Measurements from ENCODE around the gene AVPR1B. TPM values are rescaled to one million over a fixed set of nuclear protein-coding genes. Genes with fewer than 3 reads are reported as not detected.

AVPR1B gene, protein sequence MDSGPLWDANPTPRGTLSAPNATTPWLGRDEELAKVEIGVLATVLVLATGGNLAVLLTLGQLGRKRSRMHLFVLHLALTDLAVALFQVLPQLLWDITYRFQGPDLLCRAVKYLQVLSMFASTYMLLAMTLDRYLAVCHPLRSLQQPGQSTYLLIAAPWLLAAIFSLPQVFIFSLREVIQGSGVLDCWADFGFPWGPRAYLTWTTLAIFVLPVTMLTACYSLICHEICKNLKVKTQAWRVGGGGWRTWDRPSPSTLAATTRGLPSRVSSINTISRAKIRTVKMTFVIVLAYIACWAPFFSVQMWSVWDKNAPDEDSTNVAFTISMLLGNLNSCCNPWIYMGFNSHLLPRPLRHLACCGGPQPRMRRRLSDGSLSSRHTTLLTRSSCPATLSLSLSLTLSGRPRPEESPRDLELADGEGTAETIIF
- polyA plus RNA-seq (2011; rRNA removed) (not detected in 2 replicates), polyA minus RNA-seq (2011; rRNA and poly(A)+ RNA removed) (not detected in 2 replicates)

- H3K9me3 ChIP-seq (ENCODE audit: control insufficient read depth, insufficient read depth, low read length), result peaks cover 2% of the 10 kb centered on the region; the same call in 1 of the 2 replicates
- CTCF ChIA-PET, result no interaction called here
- H3K27me3 ChIP-seq (ENCODE audit: control insufficient read depth, insufficient read depth, low read length), result peaks cover 48% of the 10 kb centered on the region
- H3K4me3 ChIP-seq (ENCODE audit: low read depth, low read length), result peak within 1 kb of the TSS; percentile 32
- POLR2A ChIA-PET, result no interaction called here
- no peak within 1 kb of the TSS for H3K27ac ChIP-seq (ENCODE audit: low read depth, low read length)
- DNase-seq (ENCODE audit: low read depth, low spot score), result no peak
- TF ChIP-seq, protein P1, sequence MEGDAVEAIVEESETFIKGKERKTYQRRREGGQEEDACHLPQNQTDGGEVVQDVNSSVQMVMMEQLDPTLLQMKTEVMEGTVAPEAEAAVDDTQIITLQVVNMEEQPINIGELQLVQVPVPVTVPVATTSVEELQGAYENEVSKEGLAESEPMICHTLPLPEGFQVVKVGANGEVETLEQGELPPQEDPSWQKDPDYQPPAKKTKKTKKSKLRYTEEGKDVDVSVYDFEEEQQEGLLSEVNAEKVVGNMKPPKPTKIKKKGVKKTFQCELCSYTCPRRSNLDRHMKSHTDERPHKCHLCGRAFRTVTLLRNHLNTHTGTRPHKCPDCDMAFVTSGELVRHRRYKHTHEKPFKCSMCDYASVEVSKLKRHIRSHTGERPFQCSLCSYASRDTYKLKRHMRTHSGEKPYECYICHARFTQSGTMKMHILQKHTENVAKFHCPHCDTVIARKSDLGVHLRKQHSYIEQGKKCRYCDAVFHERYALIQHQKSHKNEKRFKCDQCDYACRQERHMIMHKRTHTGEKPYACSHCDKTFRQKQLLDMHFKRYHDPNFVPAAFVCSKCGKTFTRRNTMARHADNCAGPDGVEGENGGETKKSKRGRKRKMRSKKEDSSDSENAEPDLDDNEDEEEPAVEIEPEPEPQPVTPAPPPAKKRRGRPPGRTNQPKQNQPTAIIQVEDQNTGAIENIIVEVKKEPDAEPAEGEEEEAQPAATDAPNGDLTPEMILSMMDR (IDR thresholded peaks at IDR 0.05; ENCODE audit: low read depth, low read length), result peak; percentile 5; the same call in 1 of the 2 replicates
Observed at GRCh38 chr1:206117151-206117948, at the start of gene AVPR1B. Gene AVPR1B, minus strand, starts transcription at chr1:206117388. Its CDS starts 498 bp downstream, at chr1:206116890.

GRCh38 chr1:206145771-206146290 is 28.6 kb upstream of the AVPR1B start:
- Histone ChIP-seq H3K9me3 (ENCODE audit: control insufficient read depth, insufficient read depth, low read length) (no peaks in the 10 kb centered on the region; the same call in 1 of the 2 replicates), H3K27me3 (ENCODE audit: control insufficient read depth, insufficient read depth, low read length) (peaks cover 54% of the 10 kb centered on the region), H3K4me3 (ENCODE audit: low read depth, low read length) (no peak overlapping the region), H3K27ac (ENCODE audit: low read depth, low read length) (no peak overlapping the region)
- CTCF ChIA-PET, result no interaction called here
- DNase-seq (ENCODE audit: low read depth, low spot score), result no peak
- POLR2A ChIA-PET, result no interaction called here
- TF ChIP-seq, protein P1 (IDR thresholded peaks at IDR 0.05; ENCODE audit: low read depth, low read length), result no peak

DNA sequence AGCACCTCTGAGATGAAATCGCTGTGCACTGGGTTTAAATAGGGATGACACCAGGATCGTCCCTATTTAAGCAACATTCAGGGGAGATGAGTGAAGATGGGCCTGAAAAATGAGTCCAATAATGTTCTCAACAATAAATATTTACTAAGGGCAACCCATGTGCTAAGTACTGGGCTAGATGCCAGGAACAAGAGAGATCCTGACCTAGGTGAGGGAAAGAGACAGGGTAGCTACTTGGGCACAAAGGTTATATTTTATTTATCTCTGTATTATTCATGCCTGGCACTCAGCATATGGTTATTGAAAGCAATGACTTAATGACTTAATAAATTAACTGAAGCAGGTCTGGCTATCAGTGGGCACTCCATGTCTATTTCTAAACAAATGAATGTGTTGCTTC is 27.4 kb upstream of the AVPR1B start:
- TF ChIP-seq, protein P1 (IDR thresholded peaks at IDR 0.05; ENCODE audit: low read depth, low read length), result no peak
- CTCF ChIA-PET, result interaction anchor here (1.0 kb wide), 1 partner anchor 37 kb away, joined by 3 read pairs; no protein-coding TSS in a partner anchor
- H3K27me3 ChIP-seq (ENCODE audit: control insufficient read depth, insufficient read depth, low read length), result peaks cover 58% of the 10 kb centered on the region
- no peak for DNase-seq (ENCODE audit: low read depth, low spot score)
- no peaks in the 10 kb centered on the region; the same call in 1 of the 2 replicates for H3K9me3 ChIP-seq (ENCODE audit: control insufficient read depth, insufficient read depth, low read length)
- POLR2A ChIA-PET, result no interaction called here
- no peak overlapping the region for H3K4me3 ChIP-seq (ENCODE audit: low read depth, low read length)
- no peak overlapping the region for H3K27ac ChIP-seq (ENCODE audit: low read depth, low read length)

DNA sequence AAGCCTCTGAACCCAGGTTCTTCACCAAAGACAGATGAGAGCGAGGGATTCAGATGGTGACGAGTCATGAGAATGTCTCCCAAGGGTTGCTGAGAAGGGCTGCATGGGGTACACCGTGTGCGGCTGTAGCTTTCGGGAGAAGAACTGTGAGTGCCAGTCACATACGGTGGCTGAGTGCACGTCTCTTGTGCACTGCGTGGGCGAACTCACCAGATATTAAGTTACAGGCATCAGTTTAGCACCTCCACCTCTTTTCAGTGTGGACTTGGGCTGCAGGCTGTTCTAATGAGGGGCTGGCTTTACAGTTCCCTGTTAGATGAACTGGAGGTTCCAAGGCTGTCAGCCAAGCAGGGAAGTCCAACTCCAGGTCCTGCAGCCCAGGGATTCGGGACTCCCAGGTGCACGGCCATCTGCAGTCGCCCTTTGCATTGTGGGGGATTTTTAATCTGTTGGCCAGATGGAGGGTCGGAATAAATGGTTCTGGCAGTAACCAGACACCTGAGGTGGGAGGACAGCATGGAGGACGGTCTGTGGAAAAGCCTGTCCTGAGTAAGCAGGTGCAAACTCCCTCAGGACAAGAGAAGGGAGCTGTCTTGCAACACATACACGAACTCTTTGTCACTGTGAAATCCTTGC is 26.5 kb upstream of the AVPR1B start:
- POLR2A ChIA-PET, result no interaction called here
- Histone ChIP-seq H3K27ac (ENCODE audit: low read depth, low read length) (no peak overlapping the region), H3K9me3 (ENCODE audit: control insufficient read depth, insufficient read depth, low read length) (no peaks in the 10 kb centered on the region; the same call in 1 of the 2 replicates), H3K27me3 (ENCODE audit: control insufficient read depth, insufficient read depth, low read length) (peaks cover 55% of the 10 kb centered on the region), H3K4me3 (ENCODE audit: low read depth, low read length) (no peak overlapping the region)
- CTCF ChIA-PET, result no interaction called here
- no peak for DNase-seq (ENCODE audit: low read depth, low spot score)
- TF ChIP-seq, protein P1 (IDR thresholded peaks at IDR 0.05; ENCODE audit: low read depth, low read length), result no peak
